AG09319 (cell line): ENCODE data around the gene TYW1B.
"Not testable (repeated sequence)": the region's sequence is repeated elsewhere in the genome, so short reads cannot be mapped to it uniquely, and the experiment has no call there.

ENCODE experiments used
- DNase-seq: peaks from one replicate; pipeline ENCODE4 v3.0.0-alpha.2; 2010; ENCODE audit warnings: low read depth; ENCODE audit errors: extremely low read depth
- CTCF ChIP-seq: IDR thresholded peaks from 2 replicates; pipeline ENCODE4 v1.5.1; 2011; ENCODE audit warnings: low read depth, mild to moderate bottlenecking, inconsistent platforms, low read length, moderate library complexity

The TYW1B gene

GRCh38 chr7:72622532-72622931, 205.5 kb downstream of the TYW1B start:
- no peak for DNase-seq
- no peak for TF ChIP-seq CTCF

GRCh38 chr7:72621761-72622187, 206.2 kb downstream of the TYW1B start:
- not testable (repeated sequence) for DNase-seq

- not testable (repeated sequence) for DNase-seq
These were observed 207.1 kb downstream of the TYW1B start for GRCh38 chr7:72620923-72621322.

- DNase-seq = not testable (repeated sequence)
These were observed 209.4 kb downstream of the TYW1B start for GRCh38 chr7:72618435-72619180.

- DNase-seq = not testable (repeated sequence)
These were observed 218.2 kb downstream of the TYW1B start for GRCh38 chr7:72609761-72610160.

- not testable (repeated sequence) for DNase-seq
These were observed 220.0 kb downstream of the TYW1B start for GRCh38 chr7:72607988-72608387.

- not testable (repeated sequence) for DNase-seq
These were observed 222.1 kb downstream of the TYW1B start for GRCh38 chr7:72605863-72606431.

- not testable (repeated sequence) for DNase-seq
These were observed 223.0 kb downstream of the TYW1B start for GRCh38 chr7:72604771-72605611.

GRCh38 chr7:72603476-72603875, 224.5 kb downstream of the TYW1B start:
- DNase-seq = not testable (repeated sequence)

GRCh38 chr7:72603073-72603472, 224.9 kb downstream of the TYW1B start:
- no peak for DNase-seq
- TF ChIP-seq CTCF = no peak

- not testable (repeated sequence) for DNase-seq
These were observed 226.3 kb downstream of the TYW1B start for GRCh38 chr7:72601683-72602082.

GRCh38 chr7:72590023-72590422, 238.0 kb downstream of the TYW1B start:
- not testable (repeated sequence) for DNase-seq

- DNase-seq = not testable (repeated sequence)
These were observed 240.7 kb downstream of the TYW1B start for GRCh38 chr7:72587267-72587666.

- not testable (repeated sequence) for DNase-seq
These were observed 243.4 kb downstream of the TYW1B start for GRCh38 chr7:72584576-72584975.

- not testable (repeated sequence) for DNase-seq
These were observed 244.2 kb downstream of the TYW1B start for GRCh38 chr7:72583620-72584361.

- not testable (repeated sequence) for DNase-seq
These were observed 247.7 kb downstream of the TYW1B start for GRCh38 chr7:72580142-72580770.
